DOHH2 (cell line): ENCODE data around the gene CD93.

Source experiments
- EZH2phosphoT487 ChIP-seq: fragments of 200-600 bp; sonication (generic); IDR thresholded peaks from 2 replicates; pipeline ENCODE4 v1.6.1; 2017; ENCODE audit warnings: borderline replicate concordance, mild to moderate bottlenecking, antibody characterized with exemption, low read length, moderate library complexity, mixed read lengths
- TF ChIP-seq, protein P1 (sequence below): fragments of 200-600 bp; sonication (generic); IDR thresholded peaks from one replicate; pipeline ENCODE4 v1.5.1; 2014; ENCODE audit warnings: antibody characterized with exemption, mild to moderate bottlenecking, low read depth, low read length; ENCODE audit not compliant: poor library complexity, severe bottlenecking

DNA sequence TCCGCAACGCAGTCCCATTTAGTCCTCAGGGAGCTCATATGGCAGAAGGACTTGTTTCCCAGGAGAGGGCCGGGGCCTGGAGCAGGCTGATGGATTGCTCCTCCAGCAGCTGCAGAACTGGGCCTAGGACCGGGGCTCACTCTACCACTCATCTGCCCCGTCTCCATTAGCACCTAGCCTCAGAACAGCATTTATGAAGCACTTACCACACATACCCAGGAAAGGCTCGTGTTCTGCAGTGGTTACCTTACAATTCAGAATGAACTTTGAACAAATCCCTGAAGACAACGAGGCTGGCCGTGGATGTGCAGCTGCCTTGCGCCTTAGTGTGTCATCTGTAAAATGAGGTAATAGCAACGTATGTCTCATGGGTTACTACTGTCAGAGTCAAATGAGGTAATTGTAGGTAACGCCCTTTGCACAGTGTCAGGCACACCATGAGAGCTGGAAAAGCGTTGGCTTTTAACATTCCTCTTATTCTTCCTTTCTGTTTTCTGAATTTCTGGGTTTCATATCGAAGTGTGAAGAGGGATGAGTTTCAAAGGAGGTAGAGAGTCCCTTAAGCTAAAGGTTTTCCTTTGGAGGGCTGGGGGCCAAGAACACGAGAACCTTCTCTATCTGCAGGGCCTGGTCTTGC, 46.3 kb upstream of the CD93 start:
- TF ChIP-seq, protein P1, sequence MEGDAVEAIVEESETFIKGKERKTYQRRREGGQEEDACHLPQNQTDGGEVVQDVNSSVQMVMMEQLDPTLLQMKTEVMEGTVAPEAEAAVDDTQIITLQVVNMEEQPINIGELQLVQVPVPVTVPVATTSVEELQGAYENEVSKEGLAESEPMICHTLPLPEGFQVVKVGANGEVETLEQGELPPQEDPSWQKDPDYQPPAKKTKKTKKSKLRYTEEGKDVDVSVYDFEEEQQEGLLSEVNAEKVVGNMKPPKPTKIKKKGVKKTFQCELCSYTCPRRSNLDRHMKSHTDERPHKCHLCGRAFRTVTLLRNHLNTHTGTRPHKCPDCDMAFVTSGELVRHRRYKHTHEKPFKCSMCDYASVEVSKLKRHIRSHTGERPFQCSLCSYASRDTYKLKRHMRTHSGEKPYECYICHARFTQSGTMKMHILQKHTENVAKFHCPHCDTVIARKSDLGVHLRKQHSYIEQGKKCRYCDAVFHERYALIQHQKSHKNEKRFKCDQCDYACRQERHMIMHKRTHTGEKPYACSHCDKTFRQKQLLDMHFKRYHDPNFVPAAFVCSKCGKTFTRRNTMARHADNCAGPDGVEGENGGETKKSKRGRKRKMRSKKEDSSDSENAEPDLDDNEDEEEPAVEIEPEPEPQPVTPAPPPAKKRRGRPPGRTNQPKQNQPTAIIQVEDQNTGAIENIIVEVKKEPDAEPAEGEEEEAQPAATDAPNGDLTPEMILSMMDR = no peak
- no peak for TF ChIP-seq EZH2phosphoT487
